NCI-H1417 treated with DMSO at 0.1 percent for 48 hours (cell line): ENCODE data around the gene HBZ.
"Not testable (repeated sequence)": the region's sequence is repeated elsewhere in the genome, so short reads cannot be mapped to it uniquely, and the experiment has no call there.

Source experiments
- DNase-seq: peaks from one replicate; lab custom pipeline; 2025; lab: John Stamatoyannopoulos, UW

Gene HBZ

DNA sequence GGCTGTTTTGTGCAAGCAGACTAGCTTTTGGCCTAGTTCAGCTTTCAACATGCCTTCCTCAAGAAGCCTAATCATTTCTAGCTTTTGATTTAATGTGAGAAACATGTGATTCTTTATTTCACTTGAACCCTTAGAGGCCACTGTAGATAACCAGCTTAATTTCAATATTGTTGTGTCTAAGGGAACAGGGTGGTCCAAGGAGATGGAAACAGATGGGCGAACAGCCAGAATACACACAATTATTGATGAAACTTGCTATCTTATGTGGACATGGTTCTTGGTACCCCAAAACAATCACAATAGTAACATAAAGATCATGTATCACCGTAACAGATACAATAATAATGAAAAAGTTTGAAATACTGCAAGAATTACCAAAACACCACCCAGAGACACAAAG is 18.7 kb upstream of the HBZ start:
- no peak for DNase-seq

DNA sequence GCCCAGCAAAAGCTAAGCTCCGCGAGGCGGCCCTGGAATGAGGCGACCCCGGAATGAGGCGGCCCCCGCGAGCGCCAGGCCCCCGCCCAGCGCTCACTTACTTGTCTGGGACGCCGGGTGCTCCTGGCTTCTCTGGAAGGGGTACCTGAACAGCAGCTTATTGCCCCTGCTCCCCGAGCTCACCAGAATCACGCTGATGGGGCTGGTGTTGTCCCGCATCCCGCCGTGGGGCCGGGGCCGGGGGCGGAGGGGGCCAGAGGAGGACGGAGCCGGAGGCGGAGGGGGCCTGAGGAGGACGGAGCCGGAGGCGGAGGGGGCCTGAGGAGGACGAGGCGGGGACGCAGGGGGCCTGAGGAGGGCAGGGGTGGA is 14.4 kb upstream of the HBZ start:
- DNase-seq, result no peak

GRCh38 chr16:140175-140857 is 12.1 kb upstream of the HBZ start:
- DNase-seq, result no peak

GRCh38 chr16:142405-142967 is 10.0 kb upstream of the HBZ start:
- no peak for DNase-seq

DNA sequence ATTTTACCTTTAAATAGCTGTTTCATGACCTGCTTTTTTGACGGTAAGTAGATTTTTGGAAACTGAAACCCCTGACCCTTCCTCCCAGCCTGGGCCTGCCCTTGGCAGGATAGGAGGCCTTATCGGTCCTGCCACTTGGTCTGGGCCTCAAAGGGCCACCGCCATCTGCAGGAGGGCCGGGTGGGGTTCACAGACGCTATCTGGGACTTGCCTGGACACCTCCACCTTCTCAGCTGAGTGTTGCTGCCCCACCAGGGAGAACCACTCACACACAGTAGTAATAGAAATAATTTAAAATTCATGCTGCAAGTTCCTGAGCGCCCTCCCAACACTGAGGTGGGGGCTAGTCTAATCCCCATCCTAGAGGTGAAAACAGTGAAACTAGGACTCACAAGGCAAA is 9.4 kb upstream of the HBZ start:
- no peak for DNase-seq

- no peak for DNase-seq
These were observed 9.0 kb upstream of the HBZ start for GRCh38 chr16:143456-143855.

GRCh38 chr16:144797-145252 is 7.6 kb upstream of the HBZ start:
- no peak for DNase-seq

DNA sequence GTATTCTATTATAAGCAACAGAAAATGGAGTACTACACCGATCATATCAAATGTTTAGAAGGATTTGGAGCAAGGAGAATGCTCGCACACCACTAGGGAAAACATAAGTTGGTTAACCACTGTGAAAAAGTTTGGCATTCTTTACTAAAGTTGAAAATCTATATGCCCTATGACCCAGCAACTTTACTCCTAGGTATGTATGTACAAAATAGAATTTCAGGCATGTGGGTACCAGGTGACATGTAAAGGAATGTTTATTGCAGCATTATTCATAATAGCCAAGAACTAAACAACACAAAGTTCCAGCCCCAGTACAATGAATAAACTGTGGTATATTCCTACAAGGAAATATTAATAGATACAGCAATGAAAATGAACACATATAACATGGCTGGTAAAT is 5.8 kb upstream of the HBZ start:
- DNase-seq, result no peak

DNA sequence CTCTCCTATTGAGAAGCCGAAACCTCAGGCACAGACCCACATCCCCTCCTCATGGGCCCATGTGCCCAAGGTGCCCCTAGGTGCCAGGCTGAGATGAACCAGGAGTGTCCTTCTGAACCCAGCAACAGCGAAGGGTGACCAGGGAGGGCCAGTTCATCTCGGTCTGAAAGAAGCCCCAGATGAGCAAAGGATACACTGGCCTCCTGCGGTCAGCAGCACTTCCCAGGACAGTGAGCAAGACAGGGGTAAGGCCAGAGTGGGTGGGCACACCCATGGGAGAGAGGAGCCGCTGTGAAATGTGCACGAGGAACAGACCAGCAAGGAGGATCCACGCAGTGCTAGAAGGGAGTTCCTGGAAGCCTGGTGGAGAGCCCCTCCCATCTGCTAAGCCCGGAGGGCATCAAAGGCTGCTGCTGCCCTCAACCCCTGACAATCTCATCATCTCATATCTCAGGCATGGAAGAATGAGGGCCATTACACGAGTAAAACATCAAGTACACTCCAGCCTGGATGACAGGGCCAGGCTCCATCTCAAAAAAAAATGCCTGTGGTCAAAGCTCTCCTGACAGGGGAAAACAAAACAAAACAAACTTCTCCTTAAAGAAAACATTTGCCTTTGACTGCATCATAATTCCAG is 3.3 kb upstream of the HBZ start:
- no peak for DNase-seq

GRCh38 chr16:153129-153521 is 681 bp downstream of the HBZ start:
- DNase-seq, result not testable (repeated sequence)

GRCh38 chr16:153550-154216 is 1.2 kb downstream of the HBZ start:
- DNase-seq, result not testable (repeated sequence)

DNA sequence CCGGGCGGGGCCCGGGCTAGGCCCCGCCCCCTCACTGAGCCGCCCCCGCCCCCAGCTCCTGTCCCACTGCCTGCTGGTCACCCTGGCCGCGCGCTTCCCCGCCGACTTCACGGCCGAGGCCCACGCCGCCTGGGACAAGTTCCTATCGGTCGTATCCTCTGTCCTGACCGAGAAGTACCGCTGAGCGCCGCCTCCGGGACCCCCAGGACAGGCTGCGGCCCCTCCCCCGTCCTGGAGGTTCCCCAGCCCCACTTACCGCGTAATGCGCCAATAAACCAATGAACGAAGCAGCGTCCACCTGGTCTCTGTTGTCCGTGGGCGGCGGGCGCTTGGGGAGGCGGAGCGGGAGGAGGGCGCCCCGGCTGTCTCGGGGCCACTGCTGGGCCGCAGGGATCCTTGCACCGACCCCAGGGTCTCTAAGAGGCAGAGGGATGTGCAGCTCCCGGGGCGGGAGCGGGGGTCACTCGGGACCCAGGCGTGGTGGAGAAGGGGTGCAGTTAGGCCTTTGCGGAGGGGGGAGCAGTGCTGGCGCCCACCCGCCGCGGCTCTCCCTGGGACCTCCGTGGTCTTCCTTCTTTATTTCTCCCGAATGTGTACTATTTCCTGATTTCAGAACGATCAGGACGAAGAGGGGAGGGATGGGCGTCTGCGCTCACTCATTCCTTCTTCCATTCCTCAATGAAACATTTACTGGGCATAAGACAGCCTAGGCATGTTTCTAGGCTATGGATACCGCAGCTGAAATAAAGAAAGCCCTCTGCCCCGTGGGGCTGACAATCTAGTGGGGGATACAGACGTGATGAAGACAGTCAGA is 2.0 kb downstream of the HBZ start:
- DNase-seq, result no peak

- DNase-seq, result no peak
These were observed 2.6 kb downstream of the HBZ start for GRCh38 chr16:155031-155398.

GRCh38 chr16:159136-159849 is 6.8 kb downstream of the HBZ start:
- no peak for DNase-seq

GRCh38 chr16:160242-160641 is 7.8 kb downstream of the HBZ start:
- DNase-seq, result not testable (repeated sequence)

DNA sequence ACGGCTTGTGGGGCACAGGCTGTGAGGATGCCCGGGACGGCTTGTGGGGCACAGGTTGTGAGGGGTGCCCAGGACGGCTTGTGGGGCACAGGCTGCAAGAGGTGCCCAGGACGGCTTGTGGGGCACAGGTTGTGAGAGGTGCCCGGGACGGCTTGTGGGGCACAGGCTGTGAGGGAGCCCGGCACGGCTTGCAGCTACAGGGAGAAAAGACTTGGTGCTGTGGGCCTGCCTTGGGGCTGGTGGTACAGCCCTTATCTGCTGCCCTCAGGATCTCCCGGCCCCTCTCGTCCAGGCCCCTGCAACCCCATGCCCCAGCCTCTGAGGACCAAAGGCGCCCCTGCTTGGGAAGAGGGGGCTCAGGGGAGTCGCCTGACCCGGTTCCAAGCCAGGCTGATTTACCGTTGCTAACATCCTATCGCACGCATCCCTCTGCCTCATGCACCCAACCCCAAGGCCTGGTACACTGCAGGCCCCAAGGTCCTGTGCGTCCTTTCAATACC is 8.3 kb downstream of the HBZ start:
- DNase-seq, result no peak

DNA sequence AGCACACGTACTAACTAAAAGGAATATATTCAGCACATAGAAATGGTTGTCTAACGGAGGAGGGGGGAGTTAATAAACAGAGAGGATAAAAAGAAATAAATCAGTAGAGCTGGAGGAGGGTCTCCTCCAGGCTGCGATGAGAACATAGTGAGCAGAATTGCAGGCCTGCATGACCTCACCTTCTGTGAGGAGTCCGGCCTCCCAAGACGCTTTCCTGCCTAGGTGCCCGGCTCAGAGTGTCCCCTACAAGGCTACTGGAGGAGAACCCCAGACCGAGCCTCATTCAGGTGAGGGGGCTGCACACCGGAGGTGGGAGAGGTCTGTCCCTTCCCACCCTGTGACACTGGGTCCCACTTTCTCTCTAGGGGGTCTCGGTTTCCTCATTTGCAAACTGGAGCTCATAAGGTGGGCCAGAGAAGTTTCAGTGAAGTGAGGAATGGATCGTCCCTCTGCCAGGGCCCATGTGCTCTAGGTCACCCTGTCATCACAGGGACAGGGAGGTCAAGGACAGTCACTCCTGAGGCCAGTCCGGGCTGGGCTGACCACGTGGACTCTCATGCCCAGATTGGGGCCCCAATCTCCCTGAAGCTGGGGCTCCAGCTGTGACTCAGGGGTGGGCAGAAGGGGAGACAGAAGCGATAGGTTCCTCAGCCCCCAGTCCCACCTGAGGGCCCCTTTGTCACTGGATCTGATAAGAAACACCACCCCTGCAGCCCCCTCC is 10.0 kb downstream of the HBZ start:
- no peak for DNase-seq

DNA sequence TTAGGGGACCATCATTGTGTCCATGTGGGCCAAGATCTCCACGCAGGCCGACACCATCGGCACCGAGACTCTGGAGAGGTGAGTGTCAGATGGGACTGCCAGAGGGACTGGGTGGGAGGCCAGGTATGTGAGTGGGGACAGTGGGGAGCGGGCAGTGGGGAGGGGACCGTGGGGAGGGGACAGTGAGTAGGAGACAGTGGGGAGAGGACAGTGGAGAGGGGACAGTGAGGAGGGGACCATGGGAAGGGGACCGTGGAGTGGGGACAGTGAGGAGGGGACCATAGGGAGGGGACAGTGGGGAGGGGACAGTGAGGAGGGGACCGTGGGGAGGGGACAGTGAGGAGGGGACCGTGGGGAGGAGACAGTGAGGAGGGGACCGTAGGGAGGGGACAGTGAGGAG is 10.7 kb downstream of the HBZ start:
- not testable (repeated sequence) for DNase-seq

- not testable (repeated sequence) for DNase-seq
These were observed 11.3 kb downstream of the HBZ start for GRCh38 chr16:163696-164095.

DNA sequence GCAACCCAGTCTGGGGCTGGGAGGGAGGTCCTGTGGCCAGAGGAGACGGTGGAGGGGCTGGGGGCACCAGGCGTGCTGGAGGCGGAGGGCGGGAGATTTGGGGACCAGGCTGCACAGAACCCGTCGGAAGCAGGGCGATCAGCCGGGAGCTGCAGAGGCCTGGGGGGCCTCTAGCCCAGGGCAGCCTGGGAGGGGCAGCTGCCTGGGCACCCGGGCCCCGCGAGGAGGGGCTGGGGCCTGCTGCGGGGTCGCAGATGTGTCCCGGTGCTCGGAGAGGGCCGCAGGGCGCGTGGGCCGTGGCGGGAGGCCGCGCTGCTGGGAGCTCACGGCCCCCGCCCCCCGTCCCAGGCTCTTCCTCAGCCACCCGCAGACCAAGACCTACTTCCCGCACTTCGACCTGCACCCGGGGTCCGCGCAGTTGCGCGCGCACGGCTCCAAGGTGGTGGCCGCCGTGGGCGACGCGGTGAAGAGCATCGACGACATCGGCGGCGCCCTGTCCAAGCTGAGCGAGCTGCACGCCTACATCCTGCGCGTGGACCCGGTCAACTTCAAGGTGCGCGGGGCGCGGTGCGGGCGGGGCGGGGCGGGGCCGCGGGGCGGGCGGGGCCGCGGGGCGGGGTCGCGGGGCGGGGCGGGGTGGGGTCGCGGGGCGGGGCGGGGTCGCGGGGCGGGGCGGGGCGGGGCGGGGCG is 11.8 kb downstream of the HBZ start:
- DNase-seq, result not testable (repeated sequence)
